ENCODE data around the gene ASAP3. TPM values are rescaled to one million over a fixed set of nuclear protein-coding genes. Genes with fewer than 3 reads are reported as not detected.

Gene ASAP3
- total and polyA plus RNA-seq, 9 of the 15 experiments (the other 6 are each of a cell fraction or from before 2014, with no cell fraction given) = 1.7 to 31.2 (median 17.4) TPM

- 0 out of 2 replicates have a peak, but pooled peaks have one; percentile 9 for TF ChIP-seq HCFC1 (IDR thresholded peaks at IDR 0.05; ENCODE audit: low read depth, low read length)
- TF ChIP-seq PKNOX1 (IDR thresholded peaks at IDR 0.05) = peak; percentile 89
- TF ChIP-seq ARID3B (CRISPR knock-in tag; IDR thresholded peaks at IDR 0.05; ENCODE audit: borderline replicate concordance) = no peak
- TF ChIP-seq ETS2 (tag; IDR thresholded peaks at IDR 0.05; ENCODE audit: borderline replicate concordance, poor library complexity, severe bottlenecking) = no peak
- no peak for TF ChIP-seq NR1H2 (CRISPR knock-in tag; IDR thresholded peaks at IDR 0.05)
- TF ChIP-seq STAT5B (CRISPR knock-in tag; IDR thresholded peaks at IDR 0.05) = no peak
- TF ChIP-seq ILF3 (IDR thresholded peaks at IDR 0.05; ENCODE audit: borderline replicate concordance) = no peak
- TF ChIP-seq FOS (IDR thresholded peaks at IDR 0.05; ENCODE audit: extremely low read depth, insufficient read length) = no peak
- TF ChIP-seq POLR2B (IDR thresholded peaks at IDR 0.05; ENCODE audit: low read depth, partially characterized antibody) = no peak
- no peak for TF ChIP-seq RFX7 (CRISPR knock-in tag; IDR thresholded peaks at IDR 0.05)
- TF ChIP-seq HNRNPK (IDR thresholded peaks at IDR 0.05; ENCODE audit: low read depth, low read length, poor library complexity, severe bottlenecking) = no peak
- peak; percentile 21 for TF ChIP-seq TAL1 (IDR thresholded peaks at IDR 0.05)
- TF ChIP-seq IRF9 (tag; IDR thresholded peaks at IDR 0.05) = no peak
- no peak for TF ChIP-seq ZNF324 (CRISPR knock-in tag; IDR thresholded peaks at IDR 0.05)
- TF ChIP-seq XRCC3 (IDR thresholded peaks at IDR 0.05) = no peak
- TF ChIP-seq ZFPM2 (CRISPR knock-in tag; IDR thresholded peaks at IDR 0.05) = no peak
- no peak for TF ChIP-seq ZNF655 (CRISPR knock-in tag; IDR thresholded peaks at IDR 0.05)
- no peak for TF ChIP-seq CBX3 (IDR thresholded peaks at IDR 0.05; ENCODE audit: borderline replicate concordance in 1 of 2, low read length in 2 of 2)
- no peak for TF ChIP-seq NR0B1 (IDR thresholded peaks at IDR 0.05; ENCODE audit: partially characterized antibody)
- no peak for TF ChIP-seq TAF1 (IDR thresholded peaks at IDR 0.05; ENCODE audit: control insufficient read depth, extremely low read depth, insufficient read depth, low read length, severe bottlenecking)
These were observed 66.4 kb downstream of the ASAP3 start (continued) for GRCh38 chr1:23417570-23417969.
